NCI-H2107 (cell line): ENCODE results near the gene PRRG3.
"Not testable (repeated sequence)": the region's sequence is repeated elsewhere in the genome, so short reads cannot be mapped to it uniquely, and the experiment has no call there.

Experiments
- DNase-seq: peaks from one replicate; lab custom pipeline; 2025; lab: John Stamatoyannopoulos, UW

Gene PRRG3

GRCh38 chrX:151694661-151695582, at the start of gene PRRG3:
Gene PRRG3, plus strand, starts transcription at chrX:151695458. Its CDS starts 3,357 bp downstream, at chrX:151698815.
- no peak for DNase-seq

GRCh38 chrX:151675121-151675746, 20.0 kb upstream of the PRRG3 start:
- DNase-seq = no peak

- DNase-seq = no peak
These were observed 19.1 kb upstream of the PRRG3 start for GRCh38 chrX:151676196-151676595.

- no peak for DNase-seq
These were observed 15.4 kb upstream of the PRRG3 start for GRCh38 chrX:151679798-151680402.

GRCh38 chrX:151680805-151681204, 14.5 kb upstream of the PRRG3 start:
- peak; percentile 20 for DNase-seq

- no peak for DNase-seq
These were observed 7.6 kb upstream of the PRRG3 start for GRCh38 chrX:151687635-151688034.

GRCh38 chrX:151688695-151689094, 6.6 kb upstream of the PRRG3 start:
- no peak for DNase-seq

GRCh38 chrX:151692825-151693224, 2.4 kb upstream of the PRRG3 start:
- no peak for DNase-seq

GRCh38 chrX:151694121-151694520, 1.1 kb upstream of the PRRG3 start:
- DNase-seq = no peak

GRCh38 chrX:151695583-151696340, 504 bp downstream of the PRRG3 start:
- DNase-seq = no peak

- not testable (repeated sequence) for DNase-seq
These were observed 1.8 kb downstream of the PRRG3 start for GRCh38 chrX:151697082-151697481.

GRCh38 chrX:151697522-151697921, 2.3 kb downstream of the PRRG3 start:
- DNase-seq = no peak

GRCh38 chrX:151698485-151698884, 3.2 kb downstream of the PRRG3 start:
- no peak for DNase-seq

GRCh38 chrX:151699746-151700145, 4.5 kb downstream of the PRRG3 start:
- no peak for DNase-seq

- no peak for DNase-seq
These were observed 5.3 kb downstream of the PRRG3 start for GRCh38 chrX:151700581-151700980.

- no peak for DNase-seq
These were observed 5.8 kb downstream of the PRRG3 start for GRCh38 chrX:151701071-151701470.

GRCh38 chrX:151701531-151701930, 6.3 kb downstream of the PRRG3 start:
- DNase-seq = no peak

GRCh38 chrX:151702026-151702714, 6.9 kb downstream of the PRRG3 start:
- no peak for DNase-seq

GRCh38 chrX:151702741-151703340, 7.6 kb downstream of the PRRG3 start:
- DNase-seq = no peak

- peak; percentile 60 for DNase-seq
These were observed 8.2 kb downstream of the PRRG3 start for GRCh38 chrX:151703487-151703886.

- DNase-seq = no peak
These were observed 8.9 kb downstream of the PRRG3 start for GRCh38 chrX:151704041-151704663.
